ENCODE data around the gene RPS3A. TPM values are rescaled to one million over a fixed set of nuclear protein-coding genes. Genes with fewer than 3 reads are reported as not detected.

RPS3A gene
- total and polyA plus RNA-seq, 2 of the 13 experiments (the other 11 are each of a cell fraction or from before 2014, with no cell fraction given): 3,332 to 3,626 TPM

GRCh38 chr4:151094290-151094751 is 5.1 kb upstream of the RPS3A start (continued):
- TF ChIP-seq, protein P1, sequence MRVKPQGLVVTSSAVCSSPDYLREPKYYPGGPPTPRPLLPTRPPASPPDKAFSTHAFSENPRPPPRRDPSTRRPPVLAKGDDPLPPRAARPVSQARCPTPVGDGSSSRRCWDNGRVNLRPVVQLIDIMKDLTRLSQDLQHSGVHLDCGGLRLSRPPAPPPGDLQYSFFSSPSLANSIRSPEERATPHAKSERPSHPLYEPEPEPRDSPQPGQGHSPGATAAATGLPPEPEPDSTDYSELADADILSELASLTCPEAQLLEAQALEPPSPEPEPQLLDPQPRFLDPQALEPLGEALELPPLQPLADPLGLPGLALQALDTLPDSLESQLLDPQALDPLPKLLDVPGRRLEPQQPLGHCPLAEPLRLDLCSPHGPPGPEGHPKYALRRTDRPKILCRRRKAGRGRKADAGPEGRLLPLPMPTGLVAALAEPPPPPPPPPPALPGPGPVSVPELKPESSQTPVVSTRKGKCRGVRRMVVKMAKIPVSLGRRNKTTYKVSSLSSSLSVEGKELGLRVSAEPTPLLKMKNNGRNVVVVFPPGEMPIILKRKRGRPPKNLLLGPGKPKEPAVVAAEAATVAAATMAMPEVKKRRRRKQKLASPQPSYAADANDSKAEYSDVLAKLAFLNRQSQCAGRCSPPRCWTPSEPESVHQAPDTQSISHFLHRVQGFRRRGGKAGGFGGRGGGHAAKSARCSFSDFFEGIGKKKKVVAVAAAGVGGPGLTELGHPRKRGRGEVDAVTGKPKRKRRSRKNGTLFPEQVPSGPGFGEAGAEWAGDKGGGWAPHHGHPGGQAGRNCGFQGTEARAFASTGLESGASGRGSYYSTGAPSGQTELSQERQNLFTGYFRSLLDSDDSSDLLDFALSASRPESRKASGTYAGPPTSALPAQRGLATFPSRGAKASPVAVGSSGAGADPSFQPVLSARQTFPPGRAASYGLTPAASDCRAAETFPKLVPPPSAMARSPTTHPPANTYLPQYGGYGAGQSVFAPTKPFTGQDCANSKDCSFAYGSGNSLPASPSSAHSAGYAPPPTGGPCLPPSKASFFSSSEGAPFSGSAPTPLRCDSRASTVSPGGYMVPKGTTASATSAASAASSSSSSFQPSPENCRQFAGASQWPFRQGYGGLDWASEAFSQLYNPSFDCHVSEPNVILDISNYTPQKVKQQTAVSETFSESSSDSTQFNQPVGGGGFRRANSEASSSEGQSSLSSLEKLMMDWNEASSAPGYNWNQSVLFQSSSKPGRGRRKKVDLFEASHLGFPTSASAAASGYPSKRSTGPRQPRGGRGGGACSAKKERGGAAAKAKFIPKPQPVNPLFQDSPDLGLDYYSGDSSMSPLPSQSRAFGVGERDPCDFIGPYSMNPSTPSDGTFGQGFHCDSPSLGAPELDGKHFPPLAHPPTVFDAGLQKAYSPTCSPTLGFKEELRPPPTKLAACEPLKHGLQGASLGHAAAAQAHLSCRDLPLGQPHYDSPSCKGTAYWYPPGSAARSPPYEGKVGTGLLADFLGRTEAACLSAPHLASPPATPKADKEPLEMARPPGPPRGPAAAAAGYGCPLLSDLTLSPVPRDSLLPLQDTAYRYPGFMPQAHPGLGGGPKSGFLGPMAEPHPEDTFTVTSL (CRISPR knock-in tag; IDR thresholded peaks at IDR 0.05; ENCODE audit: borderline replicate concordance): peak; percentile 88
- TF ChIP-seq CCDC6 (CRISPR knock-in tag; IDR thresholded peaks at IDR 0.05): 0 out of 2 replicates have a peak, but pooled peaks have one; percentile 35
- no peak for TF ChIP-seq ZNF17 (CRISPR knock-in tag; IDR thresholded peaks at IDR 0.05)
- peak; percentile 60; the same call in 1 of the 2 replicates for TF ChIP-seq ZNF460 (CRISPR knock-in tag; IDR thresholded peaks at IDR 0.05; ENCODE audit: borderline replicate concordance)
- TF ChIP-seq STAT5B (CRISPR knock-in tag; IDR thresholded peaks at IDR 0.05): no peak
- no peak for TF ChIP-seq NCOA1 (CRISPR knock-in tag; IDR thresholded peaks at IDR 0.05)
- no peak for TF ChIP-seq ZNF337 (CRISPR knock-in tag; IDR thresholded peaks at IDR 0.05; ENCODE audit: borderline replicate concordance, low read depth)
- TF ChIP-seq ZFX (CRISPR knock-in tag; IDR thresholded peaks at IDR 0.05; ENCODE audit: low read depth): 0 out of 2 replicates have a peak, but pooled peaks have one; percentile 21
- peak; percentile 8; the same call in 1 of the 2 replicates for TF ChIP-seq TCF7 (IDR thresholded peaks at IDR 0.05; ENCODE audit: low read depth)
- peak; percentile 28; the same call in 1 of the 2 replicates for TF ChIP-seq ETV5 (CRISPR knock-in tag; IDR thresholded peaks at IDR 0.05; ENCODE audit: borderline replicate concordance)
